GM21526 (cell line): ENCODE results near the gene ATP10A.
"Not testable (repeated sequence)": the region's sequence is repeated elsewhere in the genome, so short reads cannot be mapped to it uniquely, and the experiment has no call there.

Experiments used
- ATAC-seq: cut with Tn5 transposase; IDR thresholded peaks from one replicate; pipeline ENCODE4 v1.9.1; 2021; ENCODE audit warnings: moderate library complexity; ENCODE audit not compliant: unreplicated experiment, low FRiP score

ATP10A gene

DNA sequence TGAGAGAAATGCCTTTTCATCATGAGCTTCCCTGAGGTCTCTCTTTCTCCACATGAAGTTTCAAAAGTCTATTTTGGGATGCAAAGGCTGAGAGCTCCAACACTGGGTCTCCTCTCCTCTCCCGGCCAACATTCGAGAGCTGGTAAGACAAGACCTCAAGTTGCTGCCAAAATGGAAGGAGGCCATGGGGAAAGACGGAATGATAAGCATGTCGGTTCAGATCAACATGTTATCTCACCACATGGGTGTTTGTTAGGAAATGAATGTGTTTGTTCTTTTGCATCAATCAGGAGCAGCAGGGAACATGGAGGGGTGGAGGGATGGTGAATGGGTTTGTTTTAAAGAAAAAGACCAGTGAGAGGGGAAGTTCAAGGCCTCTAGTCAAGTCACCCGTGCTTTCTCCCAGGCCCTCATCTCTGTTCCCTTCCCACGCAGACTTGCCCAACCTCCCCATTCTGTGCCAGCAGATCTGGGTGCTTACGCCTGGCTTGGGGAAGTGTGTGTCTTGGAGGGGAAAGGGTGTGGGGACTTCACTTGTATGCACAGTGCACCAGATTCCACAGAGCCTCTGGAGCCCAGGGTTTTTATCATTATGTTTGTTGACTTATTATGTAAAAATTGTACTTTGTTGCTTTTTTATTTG lies 23.5 kb upstream of the ATP10A start:
- ATAC-seq, result no peak

DNA sequence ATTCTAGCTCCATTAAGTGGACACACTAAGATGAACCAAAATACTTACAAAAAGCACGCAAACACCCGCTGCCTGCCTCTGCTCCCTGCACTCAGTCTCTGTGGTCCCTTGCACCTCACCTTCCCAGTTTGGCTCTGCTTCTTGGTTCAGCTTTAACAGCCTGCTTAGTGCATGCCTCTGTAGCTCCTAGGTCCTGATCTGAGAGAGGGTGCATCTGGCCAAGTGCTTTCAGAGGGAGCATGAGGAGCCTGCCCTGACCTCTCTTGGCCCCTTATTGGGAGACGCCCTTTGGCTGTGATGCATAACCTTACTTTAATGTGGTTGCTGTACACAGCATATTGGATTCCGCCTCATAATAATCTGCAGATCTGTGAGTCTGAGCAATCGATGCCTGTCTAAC lies 21.2 kb upstream of the ATP10A start:
- no peak for ATAC-seq

DNA sequence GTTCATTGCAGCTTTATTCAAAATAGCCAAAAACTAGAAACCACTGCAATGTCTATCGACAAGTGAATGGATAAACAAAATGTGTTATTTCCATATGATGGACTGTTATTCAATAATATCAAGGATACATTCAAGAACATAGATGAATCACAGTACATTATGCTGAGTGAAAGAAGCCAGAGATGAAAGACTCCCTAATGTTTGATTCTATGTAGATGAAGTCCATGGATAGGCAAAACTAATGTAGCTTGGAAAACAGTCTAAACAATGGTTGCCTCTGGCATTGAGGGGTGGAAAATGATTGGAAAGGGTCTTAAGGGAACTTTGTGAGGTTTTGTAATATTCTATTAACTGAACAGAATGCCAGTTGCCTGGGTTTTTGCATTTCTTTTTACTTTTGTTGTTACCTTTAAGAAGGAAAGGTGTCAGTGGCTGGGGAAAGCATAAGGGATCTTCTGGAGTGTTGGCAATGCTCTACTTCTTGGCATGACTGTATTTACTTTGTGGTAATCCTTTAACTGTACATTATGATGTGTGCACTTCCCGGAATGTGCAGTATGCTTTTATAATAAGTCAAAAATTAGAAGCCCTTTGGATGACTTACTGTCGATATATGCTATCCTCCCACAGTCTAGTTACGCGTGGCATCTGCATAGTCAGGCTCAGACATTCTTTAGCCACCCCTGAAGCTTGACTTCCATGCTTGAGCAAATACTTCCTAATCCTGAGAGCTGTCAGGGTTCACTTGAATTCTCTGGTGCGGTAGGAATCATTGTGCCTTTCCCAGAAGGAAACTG lies 20.5 kb upstream of the ATP10A start:
- ATAC-seq, result no peak

DNA sequence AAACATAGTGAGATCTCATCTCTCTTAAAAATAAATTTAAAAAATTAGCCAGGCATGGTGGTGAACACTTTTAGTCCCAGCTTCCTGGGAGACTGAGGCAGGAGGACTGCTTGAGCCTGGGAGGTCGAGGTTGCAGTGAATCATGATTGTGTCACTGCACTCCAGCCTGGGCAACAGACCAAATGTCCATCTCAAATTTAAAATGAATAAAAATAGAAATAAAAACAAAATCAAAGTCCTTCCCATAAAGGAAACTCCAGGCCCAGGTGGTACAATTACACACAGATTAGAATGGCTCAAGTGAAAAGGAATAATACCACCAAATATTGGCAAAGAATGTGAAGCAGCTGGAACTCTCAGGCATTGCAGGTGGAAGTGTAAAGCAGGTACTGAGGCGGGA lies 19.3 kb upstream of the ATP10A start:
- ATAC-seq, result no peak

DNA sequence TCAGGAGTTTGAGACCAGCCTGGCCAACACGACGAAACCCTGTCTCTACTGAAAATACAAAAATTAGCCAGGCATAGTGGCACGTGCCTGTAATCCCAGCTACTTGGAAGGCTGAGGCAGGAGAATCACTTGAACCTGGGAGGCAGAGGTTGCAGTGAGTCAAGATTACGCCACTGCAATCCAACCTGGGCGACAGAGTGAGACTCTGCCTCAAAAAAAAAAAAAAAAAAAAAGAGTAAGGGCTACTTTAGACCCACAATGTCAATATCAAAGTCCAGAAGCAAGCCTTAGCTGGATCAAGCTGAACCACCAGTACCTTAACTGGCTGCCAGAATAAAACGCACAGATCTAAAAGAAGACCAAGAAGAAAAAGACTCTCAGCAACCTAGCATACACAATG lies 17.8 kb upstream of the ATP10A start:
- not testable (repeated sequence) for ATAC-seq

DNA sequence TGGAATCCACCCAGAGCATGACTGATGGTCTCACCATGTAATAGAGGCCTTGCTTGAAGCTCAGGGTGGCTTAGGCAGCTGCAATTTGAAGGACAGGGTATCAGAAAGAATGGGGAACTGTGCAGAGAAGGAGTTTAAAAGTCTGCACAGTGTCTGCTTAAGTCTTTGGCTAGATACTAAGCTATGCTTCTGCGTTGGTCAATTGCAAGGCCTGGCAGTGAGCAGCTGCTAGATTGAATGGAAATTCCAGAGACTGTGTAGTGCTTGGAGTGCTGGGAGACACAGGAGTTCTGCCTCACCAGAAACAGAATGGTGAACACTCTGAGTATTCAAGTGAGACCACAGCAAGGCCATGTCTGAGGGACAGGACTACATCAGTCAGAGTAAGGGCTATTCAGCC lies 17.3 kb upstream of the ATP10A start:
- no peak for ATAC-seq

DNA sequence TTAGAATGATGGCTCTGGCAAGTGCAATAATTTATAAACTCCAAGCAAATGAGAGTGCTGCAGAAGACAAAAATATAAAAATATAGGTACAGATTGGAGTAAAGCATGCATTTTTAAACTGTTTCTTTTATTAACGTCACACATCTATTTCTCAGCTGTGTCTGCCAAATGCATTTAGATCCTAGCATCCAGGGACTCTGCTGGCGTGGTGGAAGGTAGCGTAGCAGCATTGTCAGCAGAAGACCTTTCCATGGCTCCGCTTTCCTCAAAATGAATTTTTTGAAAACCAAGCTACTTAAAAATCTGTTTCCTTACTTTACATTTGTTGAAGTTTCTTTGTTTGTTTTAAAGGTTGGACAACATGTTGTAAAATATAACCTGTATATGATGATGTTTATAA lies 16.3 kb upstream of the ATP10A start:
- ATAC-seq, result no peak

DNA sequence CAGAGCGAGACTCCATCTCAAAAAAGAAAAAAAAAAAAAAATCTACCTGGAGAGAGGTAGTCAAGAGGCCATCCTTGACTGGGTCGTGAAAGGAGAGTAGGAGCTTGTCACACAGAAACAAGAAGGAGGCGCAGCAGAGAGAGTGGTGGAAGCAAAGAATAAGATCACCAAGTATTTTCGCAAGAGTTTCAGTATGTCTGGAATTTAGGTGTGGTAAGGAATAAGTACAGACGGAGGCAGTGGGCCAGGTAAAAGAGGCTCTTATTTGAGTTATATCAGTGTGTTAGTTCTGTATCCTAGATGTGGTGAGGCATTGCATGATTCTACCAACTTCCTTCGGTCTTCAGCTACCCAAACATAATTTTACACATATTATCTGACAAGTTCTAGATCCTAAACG lies 14.6 kb upstream of the ATP10A start:
- ATAC-seq, result no peak

DNA sequence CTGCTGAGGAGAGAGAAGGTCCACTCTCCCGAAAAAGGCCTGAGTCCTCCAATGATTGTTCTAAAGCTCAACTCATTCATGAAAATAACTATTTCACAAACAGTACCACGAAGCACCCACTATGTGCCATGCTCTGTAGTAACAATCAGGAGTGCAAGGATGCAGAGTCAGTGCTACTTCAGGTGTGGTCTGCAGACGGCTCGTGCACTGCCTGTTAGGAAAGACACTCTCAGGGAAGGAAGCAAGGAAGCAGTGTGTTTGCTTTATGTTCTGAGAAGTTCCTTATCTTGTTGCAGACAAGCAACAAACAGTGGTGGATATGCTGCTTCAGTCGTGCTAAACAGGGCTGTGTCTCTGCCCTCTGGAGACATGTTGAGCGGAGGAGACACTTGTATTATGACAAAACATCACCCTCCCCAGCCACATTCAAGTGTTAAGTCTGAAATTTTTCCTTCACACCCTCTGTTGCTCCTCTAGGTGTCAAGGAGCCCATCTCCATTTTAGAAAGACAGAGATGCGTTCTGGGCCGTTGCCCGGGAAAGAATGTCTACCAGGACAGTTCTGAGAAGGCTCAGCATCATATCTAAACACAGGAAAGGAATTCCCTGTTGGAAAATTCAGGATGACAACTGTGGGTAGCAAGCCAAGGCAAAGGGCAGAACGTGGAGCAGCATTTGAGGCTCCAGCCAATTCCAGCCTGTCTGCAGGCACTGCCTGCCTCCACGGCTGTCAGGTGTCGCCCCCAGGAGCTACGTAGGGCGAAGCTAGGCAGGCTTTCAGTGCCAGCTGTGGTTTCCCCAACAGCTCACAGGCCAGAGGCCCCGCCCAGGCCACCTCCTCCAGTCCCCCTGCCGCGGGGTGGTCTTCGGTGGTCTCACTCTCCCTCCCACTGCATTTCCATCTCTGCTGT lies 13.4 kb upstream of the ATP10A start:
- ATAC-seq, result no peak

DNA sequence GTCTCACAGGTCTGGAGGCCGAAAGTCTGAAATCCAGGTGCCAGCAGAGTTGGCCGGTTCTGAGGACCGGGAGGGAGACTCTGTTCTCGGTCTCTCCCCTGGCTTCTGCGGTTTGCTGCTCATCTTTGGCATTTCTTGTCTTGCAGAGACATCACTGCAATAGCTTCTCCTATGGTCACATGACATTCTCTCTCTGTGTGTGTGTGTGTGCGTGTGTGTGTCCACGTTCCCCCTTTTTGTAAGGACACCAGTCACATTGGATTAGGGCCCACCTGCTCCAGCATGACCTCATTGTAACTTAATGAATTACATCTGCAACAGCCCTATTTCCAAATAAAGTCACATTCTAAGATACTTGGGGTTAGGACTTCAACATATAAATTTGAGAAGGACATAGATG lies 12.4 kb upstream of the ATP10A start:
- no peak for ATAC-seq

DNA sequence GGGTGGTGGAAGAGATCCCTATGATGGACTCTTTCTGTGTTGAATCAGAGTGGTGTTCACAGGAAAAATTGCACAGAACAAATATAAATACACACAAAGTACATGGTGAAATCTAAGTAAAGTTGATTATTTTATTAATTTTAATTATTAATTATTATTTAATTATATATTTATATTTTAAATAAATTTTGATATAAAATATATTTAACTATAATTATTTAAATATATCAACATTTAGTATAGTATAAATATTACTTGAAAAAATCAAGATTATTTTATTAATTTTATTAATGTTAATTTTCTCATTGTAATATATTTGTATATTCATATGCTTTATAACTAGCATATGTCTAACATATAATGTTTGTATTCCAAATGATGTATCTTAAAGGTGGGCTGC lies 11.3 kb upstream of the ATP10A start:
- no peak for ATAC-seq

DNA sequence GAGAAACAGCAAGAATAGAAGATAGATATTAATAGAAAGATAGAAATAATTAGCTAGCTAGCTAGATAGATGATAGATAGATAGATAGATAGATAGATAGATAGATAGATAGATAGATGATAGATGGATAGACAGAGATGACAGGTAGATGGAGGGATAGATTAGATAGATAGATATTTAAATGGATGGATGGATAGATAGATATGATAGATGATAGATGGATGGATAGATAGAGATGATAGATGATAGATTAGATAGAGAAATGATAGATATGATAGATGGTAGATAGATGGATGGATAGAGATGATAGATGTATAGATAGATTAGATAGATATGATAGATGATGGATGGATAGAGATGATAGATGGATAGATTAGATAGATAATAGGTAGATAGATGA lies 8.3 kb upstream of the ATP10A start:
- no peak for ATAC-seq

DNA sequence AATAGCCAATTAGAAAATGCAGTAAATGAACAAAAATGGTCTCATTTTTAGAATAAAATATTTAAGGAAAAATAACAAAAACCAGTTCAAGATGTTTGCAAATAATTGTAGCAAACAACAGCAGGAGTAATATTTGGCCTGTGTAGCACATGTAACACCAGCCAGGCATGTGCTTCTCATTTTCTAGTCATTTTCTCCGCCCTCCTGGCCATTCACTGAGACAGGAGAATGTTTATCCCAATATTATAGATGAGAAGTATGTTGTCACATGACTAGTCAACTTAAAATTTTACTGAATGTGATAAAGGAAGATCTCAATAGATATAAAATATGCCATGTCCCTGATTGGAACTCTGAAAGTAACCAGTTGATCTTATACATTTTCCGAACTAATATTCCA lies 7.8 kb upstream of the ATP10A start:
- ATAC-seq, result no peak

DNA sequence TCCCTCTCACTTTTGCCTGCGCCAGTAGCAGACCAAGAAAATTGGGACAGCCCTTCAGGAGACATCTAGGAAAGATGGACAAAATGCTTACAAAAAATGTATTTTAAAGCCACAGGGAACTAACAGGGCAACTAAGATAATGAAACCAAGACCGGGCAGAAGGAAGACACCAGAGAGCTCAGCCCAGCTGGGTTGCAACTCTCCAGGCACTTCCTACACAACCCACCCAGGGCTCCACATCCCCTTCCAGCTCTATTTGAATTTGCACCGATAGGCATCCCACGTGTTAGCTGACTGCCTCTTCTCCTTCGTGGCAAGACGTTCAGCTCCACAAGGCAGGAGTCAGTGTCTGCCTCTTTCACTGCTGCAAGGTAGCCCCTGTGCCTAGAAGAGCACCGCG lies 6.6 kb upstream of the ATP10A start:
- no peak for ATAC-seq

DNA sequence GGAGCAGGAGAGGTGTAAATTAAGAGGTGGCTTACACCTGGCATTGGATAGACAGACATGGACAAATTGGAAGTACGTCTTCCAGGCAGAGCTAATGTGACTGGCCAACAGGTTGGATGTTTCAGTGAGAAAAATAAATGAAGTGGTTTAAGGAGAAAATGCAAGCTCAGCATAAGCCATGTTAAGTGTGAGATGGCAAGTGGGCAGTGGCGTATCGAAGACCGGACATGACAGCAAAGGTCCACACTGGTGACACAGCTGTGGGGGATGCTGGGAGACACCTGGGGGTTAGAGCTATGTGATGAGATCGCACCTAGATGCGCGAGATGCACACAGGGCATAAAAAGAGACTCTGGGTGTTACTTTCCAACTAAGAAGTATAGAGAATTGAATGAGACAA lies 3.7 kb upstream of the ATP10A start:
- no peak for ATAC-seq

DNA sequence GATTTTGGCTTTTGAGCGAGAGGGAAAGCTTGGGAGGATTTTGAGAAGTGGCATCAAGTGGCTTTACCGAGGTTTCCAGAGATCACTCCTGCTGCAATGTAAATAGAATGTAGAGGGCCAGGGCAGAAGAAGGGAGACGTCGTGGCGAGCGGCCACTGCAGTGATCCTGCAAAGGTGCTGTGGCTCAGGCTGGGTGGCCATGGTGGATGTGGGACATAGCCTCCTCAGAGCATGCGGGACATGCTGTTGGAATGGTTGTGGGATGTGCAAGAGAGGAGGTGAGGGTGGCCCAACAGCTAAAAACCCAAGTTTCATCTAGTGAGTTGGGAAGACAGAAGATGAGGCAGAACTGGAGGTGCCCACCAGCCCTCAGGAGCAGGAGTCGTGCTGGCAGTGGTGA lies 3.1 kb upstream of the ATP10A start:
- ATAC-seq, result no peak

DNA sequence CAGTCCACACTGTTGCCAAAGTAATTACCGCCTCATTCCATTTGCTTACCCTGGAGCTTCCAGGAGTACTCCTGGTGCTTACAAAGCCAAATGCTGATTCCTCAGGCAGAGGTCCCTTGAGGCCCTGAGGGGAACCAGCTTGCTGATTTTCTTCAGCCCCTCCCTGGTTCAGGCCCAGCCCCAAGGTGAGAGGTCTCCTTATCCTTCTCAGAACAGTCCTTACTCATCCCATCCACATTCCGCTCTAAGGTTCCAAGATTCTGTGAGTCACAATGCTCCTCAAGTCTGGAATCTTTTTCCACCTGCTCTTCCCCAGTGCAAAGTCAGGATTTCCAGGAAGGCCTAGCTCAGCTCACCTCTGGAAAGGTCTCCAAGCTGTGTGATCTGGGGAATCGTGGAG lies 1.8 kb upstream of the ATP10A start:
- ATAC-seq, result no peak

DNA sequence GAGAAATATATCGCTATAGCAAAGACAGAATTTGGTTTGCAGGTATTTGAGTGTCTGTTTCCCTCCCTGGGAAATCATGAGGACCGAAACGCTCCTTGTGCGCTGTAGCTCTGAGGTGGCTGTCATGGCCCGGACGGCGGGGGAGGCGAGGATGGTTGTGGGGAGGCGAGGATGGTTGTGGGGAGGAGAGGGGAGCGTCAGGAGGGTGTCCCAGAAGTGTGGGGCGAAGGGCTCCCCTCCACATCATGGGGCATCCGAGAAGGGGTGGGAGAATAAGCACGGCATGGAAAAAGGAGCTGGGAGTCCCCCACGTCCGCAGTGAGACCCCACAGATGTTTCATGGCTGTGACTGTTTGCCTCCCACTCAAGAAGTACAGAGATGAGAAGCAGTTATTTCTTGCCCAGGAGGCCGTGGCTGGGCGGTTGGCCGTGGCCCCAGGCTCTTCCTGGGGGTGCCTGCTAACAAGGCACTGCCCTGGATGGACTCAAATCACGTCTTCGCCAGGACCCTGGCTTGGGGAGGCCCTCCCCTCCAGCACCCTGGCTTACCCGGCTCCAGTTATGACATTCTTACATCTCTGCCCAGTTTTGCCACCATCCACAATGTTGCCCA lies 947 bp upstream of the ATP10A start:
- ATAC-seq, result no peak

DNA sequence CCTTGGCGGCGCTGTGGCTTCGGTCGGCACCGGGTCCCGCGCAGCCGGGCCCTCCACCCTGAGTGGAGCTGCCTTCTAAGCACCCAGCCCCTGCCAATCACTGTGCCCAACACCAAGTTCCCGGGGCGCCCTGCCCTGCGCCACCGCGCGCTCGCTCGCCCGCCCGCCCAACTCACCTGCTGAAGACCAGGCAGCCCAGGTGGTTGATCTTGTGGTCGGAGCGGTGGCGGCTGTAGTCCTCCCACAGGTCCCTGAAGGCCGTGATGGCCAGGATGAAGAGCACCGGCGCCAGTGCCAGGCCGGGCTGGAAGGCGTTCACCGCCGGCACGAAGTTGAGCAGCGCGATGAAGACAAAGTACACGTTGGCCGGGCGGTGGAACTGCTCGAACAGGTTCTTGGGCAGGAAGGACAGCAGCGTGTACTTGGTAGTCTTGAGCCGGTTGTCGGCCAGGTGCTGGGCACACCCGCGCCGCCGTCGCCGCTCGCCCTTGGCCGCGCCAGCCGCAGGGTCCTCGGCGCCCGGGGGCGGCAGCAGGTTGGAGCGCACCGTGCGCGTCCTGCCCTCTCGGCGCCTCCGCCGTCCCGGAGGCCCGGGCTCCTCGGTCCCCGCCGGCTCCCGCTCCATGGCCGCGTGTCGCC lies 536 bp downstream of the ATP10A start:
- ATAC-seq, result no peak

DNA sequence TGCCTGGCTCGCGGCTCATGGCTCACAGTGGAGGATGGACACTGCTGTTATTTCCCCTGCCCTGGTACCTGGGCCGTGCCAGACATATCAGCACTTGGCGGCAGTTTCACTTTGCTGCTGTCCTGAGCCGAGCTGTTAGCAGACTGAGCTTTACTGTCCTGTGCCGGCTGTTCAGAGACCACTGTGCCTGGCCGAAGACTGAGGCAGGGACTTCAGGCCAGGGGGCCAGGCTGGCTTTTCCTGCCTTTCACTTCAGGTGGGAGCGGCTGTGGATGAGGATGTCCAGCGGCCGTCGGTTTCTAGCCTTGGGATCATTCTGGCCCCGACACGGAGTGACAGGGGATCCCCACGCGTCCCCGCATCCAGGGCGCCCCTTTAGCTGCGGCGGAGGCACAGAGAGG lies 1.1 kb downstream of the ATP10A start:
- ATAC-seq, result no peak
